Natural killer cell (primary cell): Measurements from ENCODE around the gene BRSK1. TPM values are rescaled to one million over a fixed set of nuclear protein-coding genes. Genes with fewer than 3 reads are reported as not detected.

Experiments
- ATAC-seq, 3 donors: fragments of 150-1000 bp in 2 of 3; fragments of 200-7000 bp in 1 of 3; cut with Tn5 transposase; 1 replicate in 1 of 3; 2 replicates in 2 of 3; pipeline ENCODE4 v1.10.0; 2021; ENCODE audit warnings: mild to moderate bottlenecking in 2 of 3, moderate library complexity in 2 of 3
- DNase-seq, 2 donors: peaks; one replicate each; pipeline versions ENCODE4 v3.0.0 to v3.0.0-alpha.2; 2013 to 2021; ENCODE audit warnings: mixed read lengths in 1 of 2
- H3K27ac ChIP-seq: one replicate; pipeline ENCODE4 v1.5.1; 2013; ENCODE audit warnings: mild to moderate bottlenecking, low read length
- H3K27me3 ChIP-seq: one replicate; pipeline ENCODE4 v1.6.1; 2013; ENCODE audit warnings: low read length; ENCODE audit not compliant: control insufficient read depth, insufficient read depth
- H3K36me3 ChIP-seq: one replicate; pipeline ENCODE4 v1.6.1; 2013; ENCODE audit warnings: low read length; ENCODE audit not compliant: control insufficient read depth, insufficient read depth
- H3K4me1 ChIP-seq: one replicate; pipeline ENCODE4 v1.6.1; 2013; ENCODE audit warnings: low read length; ENCODE audit not compliant: control insufficient read depth, insufficient read depth
- H3K4me3 ChIP-seq: one replicate; pipeline ENCODE4 v1.5.1; 2013; ENCODE audit warnings: low read length
- H3K9me3 ChIP-seq: one replicate; pipeline ENCODE4 v1.6.1; 2013; ENCODE audit warnings: low read length; ENCODE audit not compliant: control insufficient read depth, insufficient read depth
- H3K27ac Mint-ChIP-seq, 2 donors: one replicate each; pipeline ENCODE4 v1.8.0; 2022; ENCODE audit warnings: mild to moderate bottlenecking in 2 of 2, mixed read lengths in 2 of 2, moderate library complexity in 1 of 2
- H3K27me3 Mint-ChIP-seq, 2 donors: one replicate each; pipeline ENCODE4 v1.8.0; 2022; ENCODE audit warnings: low read depth in 2 of 2, mixed read lengths in 2 of 2
- H3K36me3 Mint-ChIP-seq: one replicate; pipeline ENCODE4 v1.8.0; 2022; ENCODE audit warnings: mixed read lengths
- H3K4me1 Mint-ChIP-seq, 2 donors: one replicate each; pipeline ENCODE4 v1.8.0; 2022; ENCODE audit warnings: mixed read lengths in 2 of 2
- H3K4me3 Mint-ChIP-seq: one replicate; pipeline ENCODE4 v1.8.0; 2022; ENCODE audit warnings: mild to moderate bottlenecking, moderate library complexity, mixed read lengths
- H3K9me3 Mint-ChIP-seq, 2 donors: one replicate each; pipeline ENCODE4 v1.8.0; 2022; ENCODE audit warnings: mixed read lengths in 2 of 2
- WGBS: methylation state at CpG from one replicate; pipeline ENCODE4 v1.1.7; 2013; ENCODE audit warnings: missing lambda C conversion rate; ENCODE audit not compliant: insufficient coverage; 5-methylcytosine and 5-hydroxymethylcytosine counted together
- intact Hi-C: fragments of 100-400 bp; cut with micrococcal nuclease; formaldehyde crosslinking; loops from one replicate; pipeline ENCODE4 v1.14.2; 2022
- total RNA-seq, 4 donors: library from RNA; stranded (reverse); fragments of 120-200 nt in 1 of 4; gene quantifications; one replicate each; pipeline versions ENCODE4 v1.2.3 to v1.2.4, GENCODE V29; 2013 to 2022
- TF ChIP-seq, protein P1 (sequence below): fragments of 200-600 bp; IDR thresholded peaks from one replicate; pipeline ENCODE4 v1.8.0; 2022; ENCODE audit warnings: antibody characterized with exemption

The BRSK1 gene
- total RNA-seq, 3 donors from 2014 or later (not counting 1 experiment from before 2014, with no cell fraction given), result 6.0 to 9.8 (median 6.5) TPM

DNA sequence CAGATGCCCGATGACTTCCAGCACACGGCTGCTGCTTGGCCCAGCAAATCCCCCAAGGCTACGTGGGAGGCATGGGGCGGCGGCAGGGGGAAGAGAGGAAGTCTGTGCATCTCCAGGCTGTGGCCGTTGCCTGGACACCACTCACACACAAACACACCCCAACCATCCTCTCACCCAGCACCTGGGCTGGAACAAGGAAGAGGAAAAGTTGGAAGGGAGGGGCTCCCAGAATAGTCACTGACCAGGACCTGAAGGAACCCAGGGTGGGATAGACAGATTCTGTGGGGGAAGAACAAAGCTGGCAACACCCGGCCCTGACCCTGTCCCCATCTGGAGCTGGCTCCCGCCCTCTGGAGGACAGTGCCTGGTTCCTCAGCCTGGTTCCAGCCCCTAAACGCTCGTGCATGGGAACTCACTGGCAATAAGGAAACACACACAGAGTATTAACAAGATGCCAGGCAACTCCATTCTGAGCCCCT lies 36.1 kb upstream of the BRSK1 start:
- H3K9me3 Mint-ChIP-seq, result no peaks in the 10 kb centered on the region
- no peaks in the 10 kb centered on the region for H3K9me3 ChIP-seq
- H3K27me3 Mint-ChIP-seq, result no peaks in the 10 kb centered on the region
- no peaks in the 10 kb centered on the region for H3K27me3 ChIP-seq
- peaks cover 43% of the 10 kb centered on the region for H3K36me3 ChIP-seq
- intact Hi-C loops, result no loop called here
- peaks cover 60% of the 10 kb centered on the region for H3K4me1 ChIP-seq
- H3K4me3 ChIP-seq, result no peak overlapping the region
- peak overlapping the region; percentile 67 to 69 for H3K27ac Mint-ChIP-seq
- TF ChIP-seq, protein P1, sequence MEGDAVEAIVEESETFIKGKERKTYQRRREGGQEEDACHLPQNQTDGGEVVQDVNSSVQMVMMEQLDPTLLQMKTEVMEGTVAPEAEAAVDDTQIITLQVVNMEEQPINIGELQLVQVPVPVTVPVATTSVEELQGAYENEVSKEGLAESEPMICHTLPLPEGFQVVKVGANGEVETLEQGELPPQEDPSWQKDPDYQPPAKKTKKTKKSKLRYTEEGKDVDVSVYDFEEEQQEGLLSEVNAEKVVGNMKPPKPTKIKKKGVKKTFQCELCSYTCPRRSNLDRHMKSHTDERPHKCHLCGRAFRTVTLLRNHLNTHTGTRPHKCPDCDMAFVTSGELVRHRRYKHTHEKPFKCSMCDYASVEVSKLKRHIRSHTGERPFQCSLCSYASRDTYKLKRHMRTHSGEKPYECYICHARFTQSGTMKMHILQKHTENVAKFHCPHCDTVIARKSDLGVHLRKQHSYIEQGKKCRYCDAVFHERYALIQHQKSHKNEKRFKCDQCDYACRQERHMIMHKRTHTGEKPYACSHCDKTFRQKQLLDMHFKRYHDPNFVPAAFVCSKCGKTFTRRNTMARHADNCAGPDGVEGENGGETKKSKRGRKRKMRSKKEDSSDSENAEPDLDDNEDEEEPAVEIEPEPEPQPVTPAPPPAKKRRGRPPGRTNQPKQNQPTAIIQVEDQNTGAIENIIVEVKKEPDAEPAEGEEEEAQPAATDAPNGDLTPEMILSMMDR, result no peak
- no peak for DNase-seq
- 58% methylated on average over 8 of the region's 10 CpGs for WGBS
- peaks cover 32 to 44% of the 10 kb centered on the region in 2 donors for H3K4me1 Mint-ChIP-seq
- H3K36me3 Mint-ChIP-seq, result peaks cover 4% of the 10 kb centered on the region
- ATAC-seq, result no peak
- no peak overlapping the region for H3K4me3 Mint-ChIP-seq
- H3K27ac ChIP-seq, result no peak overlapping the region

DNA sequence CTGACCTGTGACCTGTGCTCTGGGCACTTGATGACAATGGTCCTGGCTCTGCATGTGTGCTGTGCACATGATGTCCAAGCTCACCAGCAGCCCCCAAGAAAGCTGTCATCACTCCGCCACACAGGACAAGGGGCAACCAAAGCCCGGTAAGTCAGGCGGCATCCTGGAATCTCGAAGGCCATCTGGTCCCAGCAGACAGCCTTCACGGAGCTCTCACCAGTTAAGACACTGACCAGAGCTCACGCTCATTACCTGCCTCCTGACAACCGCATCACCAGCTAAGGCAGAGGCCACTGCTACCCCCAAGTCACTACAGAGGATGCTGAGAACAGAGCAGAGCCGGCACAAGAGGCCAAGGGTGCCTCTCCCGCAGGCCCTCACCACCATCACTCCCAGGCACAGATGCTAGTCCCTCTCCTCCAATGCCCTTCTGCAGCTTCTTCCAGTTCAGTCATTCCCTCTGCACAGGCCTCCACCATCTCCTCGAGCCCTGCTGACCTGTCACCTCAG lies 35.6 kb upstream of the BRSK1 start:
- no peak overlapping the region for H3K27ac ChIP-seq
- Mint-ChIP-seq H3K27me3 (no peaks in the 10 kb centered on the region), H3K4me3 (no peak overlapping the region), H3K9me3 (no peaks in the 10 kb centered on the region), H3K27ac (peak overlapping the region; percentile 67 to 69), H3K4me1 (peaks cover 33 to 46% of the 10 kb centered on the region in 2 donors), H3K36me3 (no peaks in the 10 kb centered on the region)
- no peaks in the 10 kb centered on the region for H3K27me3 ChIP-seq
- peaks cover 65% of the 10 kb centered on the region for H3K4me1 ChIP-seq
- intact Hi-C loops, result no loop called here
- no peak overlapping the region for H3K4me3 ChIP-seq
- ATAC-seq (no peak), DNase-seq (no peak)
- TF ChIP-seq, protein P1, result no peak
- no peaks in the 10 kb centered on the region for H3K9me3 ChIP-seq
- peaks cover 40% of the 10 kb centered on the region for H3K36me3 ChIP-seq
- WGBS, result 84% methylated on average over 10 of the region's 10 CpGs

DNA sequence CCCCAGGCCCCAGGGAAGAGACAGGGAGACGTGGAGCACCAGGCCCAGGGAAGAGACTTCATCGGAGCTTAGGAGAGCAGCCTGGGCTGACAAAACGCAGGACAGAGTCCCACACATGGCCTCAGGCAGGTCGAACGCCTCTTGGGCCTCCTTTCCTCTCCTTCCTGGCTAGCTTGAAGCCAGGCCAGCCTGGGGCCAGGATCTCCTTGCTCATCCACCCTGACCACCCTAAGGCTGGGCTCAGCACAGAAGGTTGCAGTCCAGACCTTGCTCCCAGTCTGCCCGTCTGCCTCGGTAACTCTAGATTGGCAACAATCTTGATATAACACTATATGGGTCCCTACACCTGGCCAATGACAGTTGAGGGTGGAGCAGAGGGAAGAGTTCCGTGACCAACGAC lies 35.1 kb upstream of the BRSK1 start:
- WGBS, result 91% methylated on average over 8 of the region's 9 CpGs
- Mint-ChIP-seq H3K27ac (peak overlapping the region; percentile 67 to 69), H3K27me3 (no peaks in the 10 kb centered on the region), H3K4me1 (peaks cover 38 to 51% of the 10 kb centered on the region in 2 donors), H3K4me3 (peak overlapping the region; percentile 13), H3K9me3 (no peaks in the 10 kb centered on the region), H3K36me3 (no peaks in the 10 kb centered on the region)
- Histone ChIP-seq H3K27me3 (no peaks in the 10 kb centered on the region), H3K27ac (no peak overlapping the region), H3K9me3 (no peaks in the 10 kb centered on the region), H3K4me3 (no peak overlapping the region), H3K4me1 (peaks cover 70% of the 10 kb centered on the region), H3K36me3 (peaks cover 35% of the 10 kb centered on the region)
- intact Hi-C loops, result no loop called here
- ATAC-seq (no peak), DNase-seq (no peak)
- TF ChIP-seq, protein P1, result no peak

DNA sequence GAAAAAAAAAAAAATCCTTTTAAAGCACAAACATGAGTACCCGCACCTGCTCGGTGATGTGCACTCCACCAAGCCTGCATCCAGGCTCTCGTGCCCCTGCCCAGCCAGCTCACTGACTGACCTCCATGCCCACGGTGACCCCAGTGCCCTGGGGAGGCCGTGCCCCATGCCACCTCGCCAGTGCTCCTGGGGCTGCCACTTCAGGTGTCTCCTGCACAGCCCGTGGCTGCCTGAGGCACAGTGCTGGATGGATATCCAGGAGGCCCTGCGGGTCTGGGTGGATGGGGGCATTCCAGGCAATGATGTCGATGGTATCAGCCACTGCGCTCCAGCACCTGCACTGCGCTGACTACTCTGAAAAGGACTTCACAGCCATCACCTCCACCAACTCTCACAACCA lies 34.0 kb upstream of the BRSK1 start:
- DNase-seq (no peak), ATAC-seq (no peak)
- Histone ChIP-seq H3K4me3 (no peak overlapping the region), H3K27ac (no peak overlapping the region), H3K27me3 (no peaks in the 10 kb centered on the region), H3K9me3 (no peaks in the 10 kb centered on the region), H3K4me1 (peaks cover 82% of the 10 kb centered on the region), H3K36me3 (peaks cover 24% of the 10 kb centered on the region)
- H3K4me3 Mint-ChIP-seq, result no peak overlapping the region
- peak overlapping the region in 1 of 2 donors; percentile 98 for H3K27ac Mint-ChIP-seq
- no peaks in the 10 kb centered on the region for H3K9me3 Mint-ChIP-seq
- intact Hi-C loops, result loop anchor here (10.0 kb wide), 1 partner anchor 335 kb away; no protein-coding TSS in a partner anchor
- 94% methylated on average over 11 of the region's 11 CpGs for WGBS
- peaks cover 49 to 62% of the 10 kb centered on the region in 2 donors for H3K4me1 Mint-ChIP-seq
- H3K36me3 Mint-ChIP-seq, result no peaks in the 10 kb centered on the region
- no peaks in the 10 kb centered on the region for H3K27me3 Mint-ChIP-seq
- TF ChIP-seq, protein P1, result no peak
